Measurements from ENCODE around the gene HEXD. TPM values are rescaled to one million over a fixed set of nuclear protein-coding genes. Genes with fewer than 3 reads are reported as not detected.

The HEXD gene
- total and polyA plus RNA-seq, 2 of the 8 experiments (the other 6 are each of a cell fraction or from before 2014, with no cell fraction given), result 20.6 to 21.8 TPM

DNA sequence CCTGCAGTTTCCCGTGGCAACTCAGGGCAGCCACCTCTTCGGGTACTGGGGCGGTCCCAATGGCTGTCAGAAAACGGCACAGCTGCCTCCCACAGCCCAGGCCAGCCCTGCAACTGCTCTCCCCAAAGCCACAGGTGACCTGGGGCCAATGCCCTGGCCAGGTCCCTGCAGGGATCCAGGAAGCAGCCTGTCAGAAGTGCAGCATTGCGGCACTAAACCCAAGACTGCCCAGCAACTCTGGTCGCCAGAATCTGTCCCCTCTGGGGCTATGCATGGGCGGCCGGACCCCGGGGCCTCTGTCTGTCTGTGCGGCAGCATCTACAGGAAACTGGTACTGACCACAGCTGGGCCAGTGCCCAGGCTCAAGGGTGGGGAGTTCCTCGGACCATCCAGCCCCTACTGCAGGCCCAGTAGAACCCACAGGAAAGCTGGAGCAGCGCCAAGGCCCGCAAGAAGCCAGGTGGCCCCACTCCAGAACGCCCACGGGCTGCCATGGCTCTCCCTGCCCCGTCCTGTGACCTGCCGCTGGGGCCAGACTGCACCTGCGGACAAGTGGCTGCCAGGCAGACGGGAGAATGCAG lies 26.9 kb downstream of the HEXD start:
- Histone ChIP-seq H2BK15ac (ENCODE audit: low read length) (no peak overlapping the region), H3K4ac (replicated peaks; ENCODE audit: insufficient read length, low read depth, low read length) (no peak overlapping the region), H3K4me2 (ENCODE audit: insufficient read depth in 1 of 2, low read depth in 2 of 2, low read length in 2 of 2) (no peak overlapping the region), H2AFZ (ENCODE audit: low read length) (no peak overlapping the region), H3K79me1 (ENCODE audit: low read depth, low read length) (no peaks in the 10 kb centered on the region; the same call in 1 of the 2 replicates), H3K56ac (replicated peaks; ENCODE audit: insufficient read length, low read depth, low read length) (no peak overlapping the region), H4K8ac (ENCODE audit: extremely low read depth, insufficient read depth, low read length) (no peak overlapping the region), H3K23ac (ENCODE audit: insufficient read length) (no peak overlapping the region), H3K27me3 (replicated peaks in 1 of 4; ENCODE audit: control insufficient read depth in 3 of 4, extremely low read depth in 1 of 4, insufficient read depth in 3 of 4, low read length in 3 of 4) (no peaks in the 10 kb centered on the region), H4K5ac (ENCODE audit: insufficient read length, low read depth, low read length) (no peak overlapping the region), H2BK20ac (ENCODE audit: low read length) (no peak overlapping the region), H3K18ac (ENCODE audit: extremely low read depth, low read length) (no peak overlapping the region), H2BK120ac (replicated peaks; ENCODE audit: low read depth, low read length) (no peak overlapping the region), H3K36me3 (ENCODE audit: control insufficient read depth in 2 of 4, insufficient read depth in 4 of 4, low read length in 3 of 4) (peaks cover 4 to 17% (median 12%) of the 10 kb centered on the region in 4 experiments; a peak in 4 of 8 replicates), H3K23me2 (ENCODE audit: low read depth, low read length) (peaks cover 2% of the 10 kb centered on the region; the same call in 1 of the 2 replicates), H3K4me1 (replicated peaks in 1 of 4; ENCODE audit: control insufficient read depth in 3 of 4, insufficient read depth in 4 of 4, low read length in 3 of 4) (peaks cover 0 to 22% (median 12%) of the 10 kb centered on the region in 4 experiments; a peak in 6 of 7 replicates), H2BK12ac (ENCODE audit: low read depth, low read length) (no peak overlapping the region), H3K9me3 (ENCODE audit: insufficient read depth in 2 of 2, low read depth in 1 of 2, low read length in 1 of 2) (no peaks in the 10 kb centered on the region), H3K4me3 (ENCODE audit: extremely low read depth in 1 of 4, insufficient read depth in 2 of 4, low read depth in 3 of 4, low read length in 4 of 4) (no peak overlapping the region), H3K79me2 (ENCODE audit: control insufficient read depth in 1 of 2, insufficient read depth in 2 of 2, low read length in 2 of 2) (peaks cover 0 to 4% of the 10 kb centered on the region in 2 experiments; a peak in 1 of 4 replicates), H2BK5ac (ENCODE audit: low read depth, low read length) (no peak overlapping the region), H3K14ac (ENCODE audit: insufficient read length) (no peak overlapping the region), H3K27ac (ENCODE audit: low read depth, low read length) (no peak overlapping the region), H3K9ac (replicated peaks in 1 of 4; ENCODE audit: extremely low read depth in 1 of 4, low read depth in 3 of 4, low read length in 3 of 4) (no peak overlapping the region), H4K20me1 (replicated peaks in 1 of 2; ENCODE audit: control insufficient read depth in 1 of 2, insufficient read depth in 2 of 2, low read length in 2 of 2) (peaks cover 2 to 31% of the 10 kb centered on the region in 2 experiments), H4K91ac (replicated peaks; ENCODE audit: insufficient read length, low read length) (no peak overlapping the region), H2AK5ac (ENCODE audit: low read depth, low read length) (no peak overlapping the region)
- ChIA-PET POLR2A (ENCODE audit: partially characterized antibody) (interaction anchor here (0.6 to 3.9 kb wide), 4 partner anchors 11 to 403 kb away, joined by 3 to 19 read pairs (median 4); no protein-coding TSS in a partner anchor), CTCF (ENCODE audit: partially characterized antibody) (interaction anchor here (1.0 to 2.8 kb wide), 2 partner anchors 21 to 48 kb away, joined by 3 to 11 read pairs; no protein-coding TSS in a partner anchor)
- 89% methylated on average over 18 of the region's 19 CpGs; no CpG with 5 or more reads in 1 of the 2 experiments for WGBS, 2 experiments (ENCODE audit: extremely low coverage in 1 of 2, insufficient coverage in 1 of 2, insufficient read length in 1 of 2, insufficient replicate concordance in 2 of 2, low coverage in 1 of 2, low lambda C conversion rate in 2 of 2, missing lambda C conversion rate in 1 of 2)
- FAIRE-seq (no peak), DNase-seq (ENCODE audit: low read depth in 1 of 2, low spot score in 2 of 2) (no peak)
- TF ChIP-seq NANOG (IDR thresholded peaks at IDR 0.05; ENCODE audit: insufficient read depth, low read depth, low read length, poor library complexity, severe bottlenecking), result no peak
- TF ChIP-seq, protein P1, sequence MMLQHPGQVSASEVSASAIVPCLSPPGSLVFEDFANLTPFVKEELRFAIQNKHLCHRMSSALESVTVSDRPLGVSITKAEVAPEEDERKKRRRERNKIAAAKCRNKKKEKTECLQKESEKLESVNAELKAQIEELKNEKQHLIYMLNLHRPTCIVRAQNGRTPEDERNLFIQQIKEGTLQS (IDR thresholded peaks at IDR 0.05; ENCODE audit: insufficient read depth, low read depth, low read length), result no peak
- TF ChIP-seq JUND (IDR thresholded peaks at IDR 0.05; ENCODE audit: low read length), result no peak
- no peak for TF ChIP-seq SAP30 (IDR thresholded peaks at IDR 0.05; ENCODE audit: insufficient read depth, insufficient replicate concordance, low read length)
- no peak for TF ChIP-seq SP4 (IDR thresholded peaks at IDR 0.05; ENCODE audit: low read length)
- TF ChIP-seq PHF8 (conservative IDR thresholded peaks at IDR 0.05; ENCODE audit: low read depth, low read length), result no peak
- no peak for TF ChIP-seq GTF2F1 (IDR thresholded peaks at IDR 0.05; ENCODE audit: borderline replicate concordance, low read depth, low read length)
- no peak for TF ChIP-seq CHD1 (IDR thresholded peaks at IDR 0.05; ENCODE audit: low read depth, low read length)
- TF ChIP-seq, protein P2, sequence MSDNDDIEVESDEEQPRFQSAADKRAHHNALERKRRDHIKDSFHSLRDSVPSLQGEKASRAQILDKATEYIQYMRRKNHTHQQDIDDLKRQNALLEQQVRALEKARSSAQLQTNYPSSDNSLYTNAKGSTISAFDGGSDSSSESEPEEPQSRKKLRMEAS (IDR thresholded peaks at IDR 0.05), result no peak
- TF ChIP-seq KDM4A (IDR thresholded peaks at IDR 0.05; ENCODE audit: low read depth, low read length, severe bottlenecking), result no peak
- TF ChIP-seq BACH1 (IDR thresholded peaks at IDR 0.05; ENCODE audit: low read length), result no peak
- TF ChIP-seq POLR2A (IDR thresholded peaks at IDR 0.05; ENCODE audit: control extremely low read depth in 1 of 2, low read depth in 2 of 2, low read length in 2 of 2), result no peak
